Measurements from ENCODE around the gene PLCB4.
A peak's percentile ranks its signal among the peaks of the same experiment; 100 is the strongest.

Gene PLCB4

DNA sequence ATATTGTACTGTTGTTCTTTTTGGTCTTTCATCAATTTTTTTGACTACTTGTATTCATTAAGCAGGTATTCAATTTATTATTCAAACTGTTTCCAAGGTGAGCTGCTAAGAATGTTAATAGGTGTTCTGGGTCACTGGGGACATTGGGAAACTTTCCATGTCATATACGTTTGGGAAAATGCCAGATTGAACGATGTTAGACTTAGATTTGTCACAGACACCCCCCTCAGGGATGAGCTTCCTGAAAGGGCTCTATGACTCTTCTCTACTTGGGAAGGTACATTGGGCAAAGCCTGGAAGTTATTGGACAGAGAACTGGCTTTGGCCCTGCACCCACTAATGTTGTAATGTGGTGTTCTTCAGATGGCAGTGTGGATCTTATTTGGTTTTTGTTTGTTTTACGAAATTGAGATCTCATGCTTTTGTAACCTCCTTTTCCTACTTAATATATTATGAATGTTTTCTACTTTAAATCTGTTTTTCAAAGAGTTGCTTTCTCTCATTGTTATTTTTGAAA, 42.1 kb downstream of the PLCB4 start:
- no peaks in the 10 kb centered on the region for H3K9me2 ChIP-seq (replicated peaks; ENCODE audit: low read depth, low read length)
- no peaks in the 10 kb centered on the region for H3K36me3 ChIP-seq (ENCODE audit: insufficient read depth, low read length)
- H3K4me2 ChIP-seq (ENCODE audit: low read depth, low read length, poor library complexity, severe bottlenecking): no peak overlapping the region
- no peak overlapping the region for H3K9ac ChIP-seq (ENCODE audit: low read depth, low read length, poor library complexity, severe bottlenecking)
- H3K79me2 ChIP-seq (ENCODE audit: insufficient read depth, low read length): no peaks in the 10 kb centered on the region
- H3K4me1 ChIP-seq (ENCODE audit: insufficient read depth, low read length, poor library complexity, severe bottlenecking): peaks cover 24% of the 10 kb centered on the region
- no peaks in the 10 kb centered on the region for H4K20me1 ChIP-seq (ENCODE audit: insufficient read depth, low read length, poor library complexity, severe bottlenecking)
- H3K4me3 ChIP-seq (ENCODE audit: low read length, poor library complexity, severe bottlenecking): no peak overlapping the region
- no peaks in the 10 kb centered on the region for H3K9me3 ChIP-seq (ENCODE audit: insufficient read depth, low read depth, low read length)
- no peak overlapping the region for H2AFZ ChIP-seq (ENCODE audit: low read length)
- no peak for TF ChIP-seq EZH2phosphoT487 (IDR thresholded peaks at IDR 0.05; ENCODE audit: borderline replicate concordance)
- TF ChIP-seq, protein P1, sequence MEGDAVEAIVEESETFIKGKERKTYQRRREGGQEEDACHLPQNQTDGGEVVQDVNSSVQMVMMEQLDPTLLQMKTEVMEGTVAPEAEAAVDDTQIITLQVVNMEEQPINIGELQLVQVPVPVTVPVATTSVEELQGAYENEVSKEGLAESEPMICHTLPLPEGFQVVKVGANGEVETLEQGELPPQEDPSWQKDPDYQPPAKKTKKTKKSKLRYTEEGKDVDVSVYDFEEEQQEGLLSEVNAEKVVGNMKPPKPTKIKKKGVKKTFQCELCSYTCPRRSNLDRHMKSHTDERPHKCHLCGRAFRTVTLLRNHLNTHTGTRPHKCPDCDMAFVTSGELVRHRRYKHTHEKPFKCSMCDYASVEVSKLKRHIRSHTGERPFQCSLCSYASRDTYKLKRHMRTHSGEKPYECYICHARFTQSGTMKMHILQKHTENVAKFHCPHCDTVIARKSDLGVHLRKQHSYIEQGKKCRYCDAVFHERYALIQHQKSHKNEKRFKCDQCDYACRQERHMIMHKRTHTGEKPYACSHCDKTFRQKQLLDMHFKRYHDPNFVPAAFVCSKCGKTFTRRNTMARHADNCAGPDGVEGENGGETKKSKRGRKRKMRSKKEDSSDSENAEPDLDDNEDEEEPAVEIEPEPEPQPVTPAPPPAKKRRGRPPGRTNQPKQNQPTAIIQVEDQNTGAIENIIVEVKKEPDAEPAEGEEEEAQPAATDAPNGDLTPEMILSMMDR (conservative IDR thresholded peaks at IDR 0.05; ENCODE audit: low read length): no peak
- no peaks in the 10 kb centered on the region for H3K27me3 ChIP-seq (ENCODE audit: insufficient read depth, low read length, poor library complexity, severe bottlenecking)
- no peaks in the 10 kb centered on the region for H3F3A ChIP-seq (ENCODE audit: low read depth)

DNA sequence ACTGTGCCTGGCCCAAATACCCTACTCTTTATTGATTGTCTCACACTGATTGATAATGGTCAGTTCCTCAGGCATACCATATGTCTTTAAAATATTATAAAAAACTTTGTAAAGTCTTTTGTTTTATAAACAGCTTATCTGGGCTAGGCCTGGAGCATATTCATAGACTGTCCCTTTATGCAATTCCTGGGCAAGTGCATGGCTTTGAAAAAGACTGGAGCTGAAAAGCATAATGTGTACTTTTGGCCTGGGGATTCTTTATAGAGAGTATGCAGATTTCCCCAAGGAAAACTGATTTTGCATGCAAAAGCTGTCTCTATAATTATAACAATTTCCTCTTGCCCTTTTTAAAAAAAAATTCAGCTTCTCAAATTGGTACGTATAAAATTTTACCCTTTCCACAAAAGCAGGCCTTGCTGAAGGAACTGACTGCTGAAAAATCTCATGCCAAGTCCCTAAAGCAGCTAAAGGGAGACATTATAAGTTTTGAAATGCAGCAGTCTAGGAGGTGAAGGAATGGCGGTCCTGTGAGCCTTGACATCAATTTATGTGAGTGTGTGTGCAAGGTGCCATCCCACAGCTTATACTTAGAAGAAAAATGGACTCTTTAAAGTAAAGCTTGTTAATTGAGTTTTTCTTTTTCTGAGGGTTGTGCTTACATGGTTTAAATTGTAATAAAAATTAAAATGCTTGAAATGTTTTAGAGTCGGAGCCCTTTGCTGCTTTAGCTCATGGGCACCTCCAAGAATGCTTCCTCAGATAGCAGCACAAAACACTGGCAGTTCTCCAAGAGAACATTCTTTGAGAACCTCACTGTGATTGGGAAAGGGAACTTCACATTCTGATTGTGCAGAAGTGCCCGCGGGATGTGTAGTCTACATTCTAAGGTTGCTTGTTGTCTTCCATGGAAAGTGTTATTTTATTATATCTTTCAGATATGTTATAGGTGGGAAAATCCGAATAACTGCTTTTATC, 43.9 kb downstream of the PLCB4 start:
- H3K4me2 ChIP-seq (ENCODE audit: low read depth, low read length, poor library complexity, severe bottlenecking): no peak overlapping the region
- TF ChIP-seq EZH2phosphoT487 (IDR thresholded peaks at IDR 0.05; ENCODE audit: borderline replicate concordance): no peak
- TF ChIP-seq, protein P1 (conservative IDR thresholded peaks at IDR 0.05; ENCODE audit: low read length): no peak

DNA sequence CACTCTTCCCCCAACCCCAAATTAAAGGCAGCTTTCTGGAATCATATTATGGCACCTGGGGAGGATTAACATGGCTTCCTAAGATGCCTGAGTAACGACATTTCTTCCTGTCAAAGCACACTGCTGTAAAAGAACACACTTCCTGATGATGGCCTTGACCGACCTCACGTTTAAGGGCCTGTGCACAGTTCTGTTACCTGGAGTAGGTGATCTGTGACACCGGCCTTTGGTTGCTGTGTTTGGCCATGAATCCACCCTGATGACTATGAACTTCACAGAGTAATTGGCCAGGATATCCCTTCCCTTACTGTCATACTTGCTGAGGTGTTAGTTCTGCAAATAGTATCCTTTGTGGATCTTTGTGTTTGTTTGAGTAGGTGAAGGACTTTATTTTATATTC, 45.8 kb downstream of the PLCB4 start:
- Histone ChIP-seq H3K4me3 (ENCODE audit: low read length, poor library complexity, severe bottlenecking) (no peak overlapping the region), H3K4me2 (ENCODE audit: low read depth, low read length, poor library complexity, severe bottlenecking) (peak overlapping the region; percentile 14), H2AFZ (ENCODE audit: low read length) (no peak overlapping the region), H3K9ac (ENCODE audit: low read depth, low read length, poor library complexity, severe bottlenecking) (no peak overlapping the region), H3K79me2 (ENCODE audit: insufficient read depth, low read length) (no peaks in the 10 kb centered on the region), H3K27me3 (ENCODE audit: insufficient read depth, low read length, poor library complexity, severe bottlenecking) (no peaks in the 10 kb centered on the region), H4K20me1 (ENCODE audit: insufficient read depth, low read length, poor library complexity, severe bottlenecking) (no peaks in the 10 kb centered on the region), H3F3A (ENCODE audit: low read depth) (no peaks in the 10 kb centered on the region), H3K4me1 (ENCODE audit: insufficient read depth, low read length, poor library complexity, severe bottlenecking) (peaks cover 35% of the 10 kb centered on the region), H3K9me2 (replicated peaks; ENCODE audit: low read depth, low read length) (no peaks in the 10 kb centered on the region), H3K36me3 (ENCODE audit: insufficient read depth, low read length) (no peaks in the 10 kb centered on the region), H3K9me3 (ENCODE audit: insufficient read depth, low read depth, low read length) (no peaks in the 10 kb centered on the region)
- TF ChIP-seq, protein P1 (conservative IDR thresholded peaks at IDR 0.05; ENCODE audit: low read length): no peak
- TF ChIP-seq EZH2phosphoT487 (IDR thresholded peaks at IDR 0.05; ENCODE audit: borderline replicate concordance): no peak

More for the DNA sequence above, 43.9 kb downstream of the PLCB4 start:
- Histone ChIP-seq H3K4me1 (ENCODE audit: insufficient read depth, low read length, poor library complexity, severe bottlenecking) (peaks cover 24% of the 10 kb centered on the region), H3K9ac (ENCODE audit: low read depth, low read length, poor library complexity, severe bottlenecking) (no peak overlapping the region), H3K27me3 (ENCODE audit: insufficient read depth, low read length, poor library complexity, severe bottlenecking) (no peaks in the 10 kb centered on the region), H3K79me2 (ENCODE audit: insufficient read depth, low read length) (no peaks in the 10 kb centered on the region), H3F3A (ENCODE audit: low read depth) (no peaks in the 10 kb centered on the region), H3K9me3 (ENCODE audit: insufficient read depth, low read depth, low read length) (no peaks in the 10 kb centered on the region), H3K9me2 (replicated peaks; ENCODE audit: low read depth, low read length) (no peaks in the 10 kb centered on the region), H2AFZ (ENCODE audit: low read length) (no peak overlapping the region), H4K20me1 (ENCODE audit: insufficient read depth, low read length, poor library complexity, severe bottlenecking) (no peaks in the 10 kb centered on the region), H3K36me3 (ENCODE audit: insufficient read depth, low read length) (no peaks in the 10 kb centered on the region), H3K4me3 (ENCODE audit: low read length, poor library complexity, severe bottlenecking) (no peak overlapping the region)
